Ureter (tissue), 1 donor: Measurements from ENCODE around the gene MYH14. TPM values are rescaled to one million over a fixed set of nuclear protein-coding genes. Genes with fewer than 3 reads are reported as not detected.
"Not testable (repeated sequence)": the region's sequence is repeated elsewhere in the genome, so short reads cannot be mapped to it uniquely, and the experiment has no call there.

Experiments
- DNase-seq: peaks from one replicate; pipeline ENCODE4 v3.0.0-alpha.2; 2020; ENCODE audit warnings: low spot score
- total RNA-seq: library from RNA; stranded (reverse); gene quantifications from one replicate; pipeline ENCODE4 v1.2.4, GENCODE V29; 2023
- donor health status: DM: yes; HTN: yes; CAD: no.

The MYH14 gene
- total RNA-seq, 1 donor from 2014 or later = 134 TPM

DNA sequence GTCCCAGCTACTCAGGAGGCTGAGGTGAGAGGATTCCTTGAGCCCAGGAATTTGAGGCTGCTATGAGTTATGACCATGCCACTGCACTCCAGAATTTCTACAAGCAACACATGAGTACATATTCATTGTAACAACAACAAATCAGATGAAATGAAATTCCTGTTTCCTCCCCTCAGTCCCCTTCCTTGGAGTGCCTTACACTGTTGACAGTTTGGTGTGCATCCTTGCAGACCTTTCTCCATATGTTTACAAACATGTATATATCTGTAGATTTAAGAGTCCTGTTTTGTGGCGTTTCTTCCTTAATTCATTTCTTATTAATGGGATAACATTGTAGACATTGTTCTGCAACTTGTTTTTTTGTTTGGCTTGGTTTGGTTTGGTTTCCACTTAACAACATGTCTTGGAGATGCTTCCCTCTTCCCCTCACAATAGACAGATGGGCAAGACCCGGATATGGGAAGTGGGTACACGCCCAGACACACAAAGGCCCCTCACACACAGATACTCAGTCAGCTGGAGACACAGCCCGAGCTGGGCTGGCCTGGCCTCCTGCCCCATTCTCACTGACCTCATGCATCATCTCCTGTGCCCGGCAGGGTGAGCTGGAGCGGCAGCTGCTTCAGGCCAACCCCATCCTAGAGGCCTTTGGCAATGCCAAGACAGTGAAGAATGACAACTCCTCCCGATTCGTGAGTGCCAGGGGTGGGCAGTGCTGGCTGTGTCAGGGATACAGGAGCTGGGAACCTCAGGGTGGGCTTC is 21.7 kb downstream of the MYH14 start:
- DNase-seq = no peak

DNA sequence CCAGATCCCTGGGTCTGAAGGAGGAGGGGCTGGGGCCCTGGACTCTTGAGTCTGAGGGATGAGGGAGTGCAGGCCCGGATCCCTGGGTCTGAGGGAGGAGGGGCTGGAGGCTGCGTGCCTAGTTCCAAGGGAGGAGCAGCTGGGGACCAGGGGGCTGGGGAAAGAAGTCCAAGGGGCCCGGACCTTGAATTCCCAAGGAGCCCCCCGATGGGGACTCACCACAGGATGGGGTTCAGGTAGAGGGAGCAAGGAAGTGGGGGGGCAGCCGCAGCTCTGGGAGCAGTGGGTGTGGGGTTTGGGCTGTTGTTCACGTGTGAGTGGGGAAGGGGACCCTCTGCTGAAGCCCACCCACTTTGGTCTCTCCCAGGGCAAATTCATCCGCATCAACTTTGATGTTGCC is 23.1 kb downstream of the MYH14 start:
- no peak for DNase-seq

DNA sequence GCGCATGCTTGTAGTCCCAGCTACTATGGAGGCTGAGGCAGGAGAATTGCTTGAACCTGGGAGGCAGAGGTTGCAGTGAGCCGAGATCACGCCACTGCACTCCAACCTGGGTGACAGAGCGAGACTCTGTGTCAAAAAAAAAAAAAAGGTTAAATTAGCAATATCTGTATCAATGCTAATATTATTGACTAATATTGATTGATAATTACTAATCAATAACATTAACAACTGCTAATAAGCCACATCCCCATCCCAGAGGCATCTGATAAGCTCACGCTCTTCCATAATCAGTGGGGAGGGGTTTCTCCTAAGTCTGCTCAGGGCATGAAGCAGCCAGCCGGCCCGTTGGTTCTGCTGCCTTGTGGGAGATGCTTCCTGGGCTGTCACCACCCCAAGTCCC is 24.7 kb downstream of the MYH14 start:
- not testable (repeated sequence) for DNase-seq

DNA sequence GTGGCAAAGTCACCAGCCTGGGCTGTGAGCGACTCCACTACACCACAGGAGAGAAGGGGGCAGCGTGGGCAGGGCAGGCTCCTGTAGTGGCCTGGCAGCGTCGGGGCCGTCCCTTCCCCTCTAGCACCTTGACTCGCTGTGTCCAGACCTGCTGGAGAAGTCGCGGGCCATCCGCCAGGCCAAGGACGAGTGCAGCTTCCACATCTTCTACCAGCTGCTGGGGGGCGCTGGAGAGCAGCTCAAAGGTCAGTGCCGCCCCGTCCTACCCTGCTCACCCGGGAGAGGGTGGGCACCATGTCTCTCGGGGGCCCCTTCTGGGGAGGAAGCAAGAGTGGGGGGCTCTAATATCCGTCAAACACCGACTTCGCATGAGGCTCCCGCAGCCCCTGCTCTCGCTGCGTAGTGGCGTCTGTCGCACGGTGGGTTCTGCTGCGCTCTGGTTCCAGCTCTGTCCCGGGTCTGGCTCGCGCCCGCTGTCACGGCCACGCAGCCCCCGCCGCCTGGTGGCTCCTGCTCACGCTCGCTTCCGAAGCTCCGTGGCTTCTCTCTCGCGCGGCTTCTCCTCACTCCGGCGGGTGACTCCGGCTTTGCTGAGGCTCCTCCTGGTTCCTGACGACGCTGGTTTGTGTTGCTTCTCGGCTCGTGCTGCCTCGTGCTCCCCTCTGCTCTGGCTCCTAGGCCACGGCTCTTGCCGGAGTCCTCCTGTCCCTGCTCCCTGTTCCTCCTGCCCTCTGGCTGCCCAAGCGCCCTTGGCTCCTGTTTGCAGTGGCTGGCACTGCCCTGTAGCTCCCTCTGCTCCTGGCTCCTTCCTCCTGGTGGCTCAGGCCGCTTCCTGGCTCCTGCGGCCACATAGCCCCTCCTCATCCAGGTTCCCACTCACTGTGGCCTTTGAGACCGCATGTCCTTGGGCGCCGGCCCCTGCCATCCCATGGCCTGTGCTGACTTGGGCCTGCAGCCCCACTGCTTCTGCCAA is 27.2 kb downstream of the MYH14 start:
- no peak for DNase-seq

DNA sequence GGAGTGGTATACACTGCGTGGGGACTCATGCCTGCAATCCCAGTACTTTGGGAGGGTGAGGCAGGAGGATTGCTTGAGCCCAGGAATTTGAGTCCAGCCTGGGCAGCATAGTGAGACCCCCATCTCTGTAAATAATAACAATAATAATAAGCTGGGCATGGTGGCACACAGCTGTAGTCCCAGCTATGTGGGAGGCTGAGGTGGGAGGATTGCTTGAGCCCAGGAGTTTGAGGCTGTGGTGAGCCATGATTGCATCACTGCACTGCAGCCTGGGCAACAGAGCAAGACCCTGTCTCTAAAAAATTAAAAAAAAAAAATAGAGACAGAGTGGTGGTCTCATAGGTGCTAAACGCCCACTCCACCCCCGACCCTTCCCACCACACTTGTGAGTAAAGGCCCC is 28.0 kb downstream of the MYH14 start:
- not testable (repeated sequence) for DNase-seq

DNA sequence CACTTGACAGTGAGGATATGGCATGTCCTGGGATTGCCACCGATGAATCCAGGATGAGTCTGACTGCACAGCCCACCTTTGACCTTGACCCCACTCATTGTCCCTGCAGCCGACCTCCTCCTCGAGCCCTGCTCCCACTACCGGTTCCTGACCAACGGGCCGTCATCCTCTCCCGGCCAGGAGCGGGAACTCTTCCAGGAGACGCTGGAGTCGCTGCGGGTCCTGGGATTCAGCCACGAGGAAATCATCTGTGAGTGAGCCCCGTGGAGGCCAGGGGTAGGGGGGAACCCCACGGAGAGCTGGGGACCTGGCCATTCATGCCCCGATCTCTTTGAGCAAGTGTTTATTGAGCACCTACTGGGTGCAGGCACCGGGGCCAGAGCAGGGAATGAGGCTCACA is 28.4 kb downstream of the MYH14 start:
- no peak for DNase-seq

DNA sequence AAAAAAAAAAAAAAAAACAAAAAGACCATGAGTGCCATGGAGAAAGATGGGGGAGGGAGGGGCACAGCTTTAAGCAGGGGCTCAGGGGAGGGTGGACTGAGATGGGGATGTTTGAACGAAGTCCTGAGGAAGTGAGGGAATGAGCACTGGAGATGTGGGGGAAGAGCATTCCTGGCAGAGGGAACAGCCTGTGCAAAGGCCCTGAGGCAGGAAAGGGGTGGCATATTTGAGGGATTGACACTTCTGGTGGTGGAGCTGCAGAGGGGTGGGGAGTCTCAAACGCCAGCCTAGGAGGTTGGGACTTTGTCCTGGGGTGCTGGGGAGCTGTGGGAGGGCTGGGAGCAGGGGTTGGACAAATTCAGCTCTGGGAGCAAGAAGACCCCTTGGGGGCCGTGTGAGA is 29.2 kb downstream of the MYH14 start:
- DNase-seq = no peak

DNA sequence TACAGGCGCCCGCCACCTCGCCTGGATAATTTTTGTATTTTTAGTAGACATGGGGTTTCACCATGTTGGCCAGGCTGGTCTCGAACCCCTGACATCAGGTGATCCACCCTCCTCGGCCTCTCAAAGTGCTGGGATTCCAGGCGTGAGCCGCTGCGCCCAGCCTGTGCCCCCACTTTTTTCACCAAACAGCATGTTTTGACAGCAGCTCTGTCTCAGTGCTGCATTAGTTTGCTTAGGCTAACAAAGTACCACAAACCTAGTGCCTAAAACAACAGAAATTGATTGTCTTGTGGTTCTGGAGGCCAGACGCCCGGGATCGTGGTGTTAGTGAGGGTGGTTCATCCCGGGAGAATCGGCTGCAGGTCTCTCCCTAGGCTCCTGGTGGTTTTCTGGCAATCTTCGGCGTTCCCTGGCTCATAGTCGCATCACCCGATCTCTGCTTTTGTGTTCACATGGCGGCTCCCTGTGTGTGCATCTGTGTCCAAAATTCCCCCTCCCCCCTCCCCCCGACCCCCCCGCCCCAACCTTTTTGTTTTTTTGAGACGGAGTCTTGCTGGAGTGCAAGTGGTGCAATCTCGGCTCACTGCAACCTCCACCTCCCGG is 30.0 kb downstream of the MYH14 start:
- DNase-seq = no peak

DNA sequence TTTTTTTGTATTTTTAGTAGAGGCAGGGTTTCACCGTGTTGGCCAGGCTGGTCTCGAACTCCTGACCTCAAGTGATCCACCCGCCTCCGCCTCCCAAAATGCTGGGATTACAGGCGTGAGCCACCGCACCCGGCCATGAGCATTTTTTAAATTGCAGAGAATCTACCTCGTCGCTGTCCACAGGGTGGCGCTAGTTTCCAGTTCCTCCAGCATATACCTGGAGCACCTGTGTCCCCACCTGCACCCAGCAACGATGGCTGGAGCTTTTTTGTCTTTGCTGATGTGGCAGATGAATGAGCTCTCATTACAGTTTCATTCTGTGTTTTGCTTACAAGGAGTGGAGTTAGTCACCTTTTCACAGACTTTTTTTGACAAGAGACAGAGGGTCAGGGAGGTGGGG is 34.1 kb downstream of the MYH14 start:
- not testable (repeated sequence) for DNase-seq

DNA sequence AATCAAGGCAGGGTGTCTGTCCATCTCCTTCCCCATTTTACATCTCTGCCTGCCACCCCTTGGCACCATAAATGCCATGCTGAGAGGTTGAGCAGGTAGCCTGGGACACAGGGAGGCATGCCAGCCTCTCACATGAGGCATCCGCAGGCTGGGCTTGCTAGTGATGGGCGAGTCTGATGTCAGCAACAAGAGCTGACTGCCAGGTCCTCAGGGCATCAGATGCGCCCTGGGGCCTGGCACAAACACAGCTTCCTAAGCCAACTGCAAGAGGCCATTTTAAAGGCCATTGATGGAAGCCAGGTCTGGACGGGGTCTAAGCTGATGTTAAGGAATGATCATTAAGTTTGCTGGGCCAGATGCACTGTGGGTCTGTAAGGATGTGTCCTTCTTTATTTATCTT is 34.6 kb downstream of the MYH14 start:
- no peak for DNase-seq

DNA sequence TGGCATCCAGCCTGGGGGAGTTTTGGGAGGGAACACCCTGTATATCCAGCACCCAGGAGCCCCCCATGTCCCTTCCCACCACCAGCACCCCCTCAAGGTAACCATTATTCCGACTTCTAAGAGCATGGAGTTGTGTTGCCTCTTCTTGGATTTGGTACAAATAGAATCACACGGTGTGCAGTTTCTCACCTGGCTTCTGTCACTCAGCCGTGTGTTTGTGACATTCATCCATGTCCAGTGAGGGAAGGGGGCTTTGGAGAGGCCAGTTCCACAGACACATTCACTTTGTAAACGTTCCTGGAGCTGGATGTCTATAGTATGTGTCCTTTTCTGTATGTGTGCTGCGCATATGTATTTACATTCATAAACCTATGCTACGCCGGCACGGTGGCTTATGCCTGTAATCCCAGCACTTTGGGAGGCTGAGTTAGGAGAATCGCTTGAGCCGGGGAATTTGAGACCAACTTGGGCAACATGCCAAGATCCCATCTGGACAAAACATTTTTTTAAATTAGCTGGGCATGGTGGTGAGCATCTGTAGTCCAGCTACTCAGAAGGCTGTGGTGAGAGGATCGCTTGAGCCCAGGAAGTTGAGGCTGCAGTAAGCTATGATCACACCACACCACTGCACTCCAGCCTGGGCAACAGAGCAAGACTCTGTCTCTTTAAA is 36.6 kb downstream of the MYH14 start:
- DNase-seq = no peak

DNA sequence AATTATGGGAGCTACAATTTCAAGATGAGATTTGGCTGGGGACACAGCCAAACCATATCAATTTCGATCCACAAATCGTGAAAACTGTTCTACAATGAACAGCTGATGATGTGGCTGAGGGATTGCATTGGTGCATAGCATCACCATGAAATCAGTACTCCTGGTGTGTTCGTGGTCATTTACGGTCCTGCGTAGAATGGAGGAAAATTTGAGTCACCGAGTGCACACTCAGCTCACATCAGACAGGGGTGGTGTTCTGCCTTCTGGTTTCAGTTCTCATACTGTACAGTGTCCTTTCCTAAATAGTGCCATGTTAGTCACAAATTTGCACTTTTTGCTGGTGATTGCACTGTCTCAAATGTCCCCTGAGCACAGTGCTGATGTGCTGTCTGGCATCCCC is 39.2 kb downstream of the MYH14 start:
- DNase-seq = no peak

DNA sequence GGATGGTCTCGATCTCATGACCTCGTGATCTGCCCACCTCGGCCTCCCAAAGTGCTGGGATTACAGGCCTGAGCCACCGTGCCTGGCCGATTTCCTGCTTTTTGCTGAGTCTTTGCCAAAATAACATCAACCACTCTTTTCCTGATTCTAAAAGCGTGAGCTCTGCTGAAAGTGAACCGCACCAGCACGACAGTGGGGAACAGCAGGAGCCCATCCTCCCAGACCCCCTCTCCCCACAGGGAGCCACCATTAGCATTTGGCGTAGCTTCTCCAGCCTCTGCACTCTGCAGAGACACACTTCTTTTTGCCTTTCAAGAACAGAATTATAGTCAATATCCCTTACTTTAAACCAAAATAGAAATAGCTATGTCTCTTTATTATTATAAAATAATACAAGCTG is 41.3 kb downstream of the MYH14 start:
- no peak for DNase-seq

DNA sequence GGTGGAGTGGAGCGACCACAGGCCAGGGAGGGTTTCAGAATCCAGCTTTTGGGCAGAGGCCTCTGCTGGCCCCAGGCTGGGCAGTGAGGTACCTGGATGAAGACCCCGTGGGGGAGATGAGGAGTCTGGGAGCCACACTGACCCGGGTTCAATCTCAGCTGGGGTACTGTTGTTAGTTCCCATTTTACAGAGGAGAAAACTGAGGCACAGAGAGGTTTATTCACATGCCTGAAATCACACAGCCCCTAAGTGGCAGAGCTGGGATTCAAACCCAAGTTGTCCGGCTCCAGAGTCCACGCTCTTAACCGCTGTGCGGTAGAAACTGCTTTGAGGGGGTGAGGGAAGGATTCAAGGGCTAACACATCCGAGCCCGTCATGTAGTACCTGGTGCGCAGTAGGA is 45.0 kb downstream of the MYH14 start:
- DNase-seq = no peak

DNA sequence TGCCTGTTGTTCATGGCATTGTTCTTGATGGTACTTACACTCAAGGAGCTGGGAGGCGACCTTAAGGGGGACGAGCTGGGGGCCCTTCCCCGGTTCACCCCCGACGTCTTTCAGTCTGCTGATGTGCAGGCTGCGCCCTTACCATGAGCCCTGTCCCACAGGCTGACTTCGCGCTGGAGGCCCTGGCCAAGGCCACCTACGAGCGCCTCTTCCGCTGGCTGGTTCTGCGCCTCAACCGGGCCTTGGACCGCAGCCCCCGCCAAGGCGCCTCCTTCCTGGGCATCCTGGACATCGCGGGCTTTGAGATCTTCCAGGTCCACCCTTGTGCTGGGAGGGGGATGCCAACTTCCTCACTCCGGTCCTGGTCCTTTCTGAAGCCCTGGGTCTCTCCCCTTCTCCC is 45.4 kb downstream of the MYH14 start:
- no peak for DNase-seq

DNA sequence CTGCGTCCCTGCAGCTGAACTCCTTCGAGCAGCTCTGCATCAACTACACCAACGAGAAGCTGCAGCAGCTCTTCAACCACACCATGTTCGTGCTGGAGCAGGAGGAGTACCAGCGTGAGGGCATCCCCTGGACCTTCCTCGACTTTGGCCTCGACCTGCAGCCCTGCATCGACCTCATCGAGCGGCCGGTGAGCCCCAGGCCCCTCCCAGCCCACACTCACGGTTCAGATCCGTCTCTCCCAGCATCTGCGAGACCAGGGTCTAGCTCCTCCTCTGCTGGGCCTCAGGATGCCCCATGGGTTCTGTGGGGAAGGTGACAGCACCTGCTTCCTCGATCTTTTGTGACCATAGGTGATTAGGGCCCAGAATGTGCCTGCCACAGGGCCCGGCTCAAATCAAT is 46.2 kb downstream of the MYH14 start:
- no peak for DNase-seq

DNA sequence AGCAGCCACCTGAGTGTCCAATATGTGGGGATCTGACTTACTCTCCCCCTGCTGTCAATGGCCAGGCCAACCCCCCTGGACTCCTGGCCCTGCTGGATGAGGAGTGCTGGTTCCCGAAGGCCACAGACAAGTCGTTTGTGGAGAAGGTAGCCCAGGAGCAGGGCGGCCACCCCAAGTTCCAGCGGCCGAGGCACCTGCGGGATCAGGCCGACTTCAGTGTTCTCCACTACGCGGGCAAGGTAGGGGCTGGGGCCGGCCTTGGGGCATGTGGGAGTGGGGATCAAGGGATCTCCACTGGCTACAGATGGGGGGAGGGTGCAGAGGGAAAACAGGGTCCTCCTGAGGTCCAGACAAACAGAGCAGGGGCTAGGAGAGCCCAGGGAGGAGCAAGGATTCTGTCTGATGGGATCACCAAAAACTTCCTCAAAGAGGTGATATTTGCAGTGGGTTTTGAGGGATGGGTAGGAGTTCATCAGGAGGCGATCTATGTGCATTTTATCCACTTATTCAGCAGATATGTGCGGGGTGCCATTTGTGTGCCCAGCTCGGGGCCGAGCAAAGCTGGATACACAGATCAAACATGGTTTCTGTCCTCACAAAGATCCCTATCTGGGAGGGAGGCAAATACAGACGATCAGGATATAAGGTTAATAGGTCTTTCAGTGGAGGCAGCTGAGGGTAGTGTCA is 47.2 kb downstream of the MYH14 start:
- no peak for DNase-seq

DNA sequence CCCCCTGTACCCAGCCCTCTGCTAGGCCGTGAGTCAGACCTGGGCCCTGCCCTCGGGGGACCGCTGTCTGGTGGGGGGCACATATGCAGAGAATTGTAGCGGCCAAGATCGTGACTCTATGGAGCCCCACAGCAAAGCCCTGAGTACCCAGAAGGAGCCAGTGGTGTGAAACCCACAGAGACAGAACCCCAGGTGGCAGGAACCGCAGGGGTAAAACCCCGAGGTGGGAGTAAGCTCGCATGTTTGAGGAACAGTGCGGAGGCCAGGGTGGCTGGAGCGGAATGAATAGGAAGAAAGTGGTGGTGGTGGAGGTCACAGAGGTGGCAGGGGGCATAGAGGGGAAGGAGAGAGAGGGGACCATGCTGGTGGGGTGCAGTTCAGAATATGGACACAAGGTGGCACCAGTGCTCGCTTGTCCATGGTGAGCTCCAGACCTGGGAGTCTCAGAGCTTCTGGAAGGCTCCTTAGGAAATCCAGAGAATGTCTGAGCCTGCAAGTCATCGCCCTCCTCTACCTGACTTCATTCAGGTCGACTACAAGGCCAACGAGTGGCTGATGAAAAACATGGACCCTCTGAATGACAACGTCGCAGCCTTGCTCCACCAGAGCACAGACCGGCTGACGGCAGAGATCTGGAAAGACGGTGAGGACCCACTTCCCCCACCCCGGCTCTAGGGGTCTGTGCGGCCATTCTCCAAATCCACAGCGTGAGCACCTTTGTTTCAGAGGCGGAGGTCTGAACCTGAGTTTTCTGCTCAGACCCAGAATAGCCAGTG is 48.9 kb downstream of the MYH14 start:
- no peak for DNase-seq

DNA sequence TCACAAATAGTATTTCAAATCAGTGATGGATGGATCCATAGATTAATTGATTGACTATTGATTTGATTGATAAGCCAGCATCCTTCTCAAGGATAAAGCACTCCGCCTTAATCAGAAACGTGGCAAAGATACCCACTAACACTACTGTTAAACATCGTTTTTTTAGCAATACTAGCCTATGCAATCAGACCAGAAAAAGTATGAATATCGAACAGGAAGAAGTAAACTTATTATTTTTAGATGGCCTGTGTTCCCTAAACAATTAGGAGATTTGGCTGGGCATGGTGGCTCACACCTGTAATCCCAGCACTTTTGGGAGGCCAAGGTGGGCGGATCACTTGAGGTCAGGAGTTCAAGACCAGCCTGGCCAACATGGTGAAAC is 49.5 kb downstream of the MYH14 start:
- DNase-seq = no peak

DNA sequence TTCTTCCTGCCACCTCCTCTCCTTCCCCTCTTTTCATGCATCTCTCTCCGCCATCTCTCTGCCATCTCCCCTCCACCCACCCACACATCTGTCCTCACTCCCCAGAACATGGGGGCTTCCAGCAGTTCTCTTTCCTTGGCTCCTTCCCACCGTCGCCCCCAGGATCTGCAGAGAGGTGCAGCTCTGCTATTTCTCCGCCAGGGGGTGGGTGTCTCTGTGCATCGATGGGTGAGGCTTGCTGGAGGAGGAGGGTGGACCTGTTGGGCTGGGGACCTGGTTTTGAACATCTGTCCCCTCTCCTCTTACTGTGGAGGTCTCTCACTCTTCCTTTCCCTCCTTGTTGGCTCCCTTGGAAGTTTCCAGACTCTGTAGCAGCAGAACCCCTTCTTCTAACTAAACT is 51.7 kb downstream of the MYH14 start:
- DNase-seq = no peak

DNA sequence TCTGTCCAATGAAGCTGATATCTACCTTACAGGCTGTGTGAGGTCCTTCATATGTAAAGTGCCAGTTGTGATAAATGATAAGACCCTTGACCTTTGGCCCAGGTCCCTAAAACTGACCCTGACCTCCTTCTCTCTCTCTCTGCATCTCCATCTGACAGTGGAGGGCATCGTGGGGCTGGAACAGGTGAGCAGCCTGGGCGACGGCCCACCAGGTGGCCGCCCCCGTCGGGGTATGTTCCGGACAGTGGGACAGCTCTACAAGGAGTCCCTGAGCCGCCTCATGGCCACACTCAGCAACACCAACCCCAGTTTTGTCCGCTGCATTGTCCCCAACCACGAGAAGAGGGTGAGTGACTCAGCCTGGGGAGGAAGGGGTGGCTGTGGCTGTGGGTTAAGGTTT is 53.7 kb downstream of the MYH14 start:
- no peak for DNase-seq
